Measurements from ENCODE around the gene KCNK7.

DNA sequence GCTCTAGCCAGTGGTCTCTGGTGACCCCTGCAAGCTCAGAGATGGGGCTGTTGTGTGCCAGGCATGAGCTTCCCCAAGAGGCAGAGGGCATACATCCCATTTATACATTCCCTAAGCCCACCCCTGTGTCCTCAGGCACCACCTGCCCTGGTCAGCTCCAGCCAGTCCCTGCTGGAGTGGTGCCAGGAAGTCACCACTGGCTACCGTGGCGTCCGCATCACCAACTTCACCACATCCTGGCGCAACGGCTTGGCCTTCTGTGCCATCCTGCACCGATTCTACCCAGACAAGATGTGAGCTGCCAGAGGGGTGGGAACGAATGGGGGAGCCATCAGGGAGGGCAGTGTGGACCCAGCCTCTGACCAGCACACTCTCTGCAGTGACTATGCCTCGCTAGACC, 11.5 kb downstream of the KCNK7 start:
- TF ChIP-seq, protein P1, sequence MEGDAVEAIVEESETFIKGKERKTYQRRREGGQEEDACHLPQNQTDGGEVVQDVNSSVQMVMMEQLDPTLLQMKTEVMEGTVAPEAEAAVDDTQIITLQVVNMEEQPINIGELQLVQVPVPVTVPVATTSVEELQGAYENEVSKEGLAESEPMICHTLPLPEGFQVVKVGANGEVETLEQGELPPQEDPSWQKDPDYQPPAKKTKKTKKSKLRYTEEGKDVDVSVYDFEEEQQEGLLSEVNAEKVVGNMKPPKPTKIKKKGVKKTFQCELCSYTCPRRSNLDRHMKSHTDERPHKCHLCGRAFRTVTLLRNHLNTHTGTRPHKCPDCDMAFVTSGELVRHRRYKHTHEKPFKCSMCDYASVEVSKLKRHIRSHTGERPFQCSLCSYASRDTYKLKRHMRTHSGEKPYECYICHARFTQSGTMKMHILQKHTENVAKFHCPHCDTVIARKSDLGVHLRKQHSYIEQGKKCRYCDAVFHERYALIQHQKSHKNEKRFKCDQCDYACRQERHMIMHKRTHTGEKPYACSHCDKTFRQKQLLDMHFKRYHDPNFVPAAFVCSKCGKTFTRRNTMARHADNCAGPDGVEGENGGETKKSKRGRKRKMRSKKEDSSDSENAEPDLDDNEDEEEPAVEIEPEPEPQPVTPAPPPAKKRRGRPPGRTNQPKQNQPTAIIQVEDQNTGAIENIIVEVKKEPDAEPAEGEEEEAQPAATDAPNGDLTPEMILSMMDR (IDR thresholded peaks at IDR 0.05): no peak
- TF ChIP-seq POLR2A (IDR thresholded peaks at IDR 0.05): no peak

Measured in Peyer's patch (tissue), 4 donors.